Thoracic aorta (tissue), 2 donors: ENCODE data around the gene PSMG2. TPM values are rescaled to one million over a fixed set of nuclear protein-coding genes. Genes with fewer than 3 reads are reported as not detected.

ENCODE experiments used
- ATAC-seq: fragments of 150-250 bp; one replicate; pipeline ENCODE4 v1.8.0; 2017; ENCODE audit warnings: low read depth; ENCODE audit not compliant: insufficient number of reproducible peaks, low FRiP score
- DNase-seq: peaks from one replicate; pipeline ENCODE4 v3.0.0-alpha.2; 2020; ENCODE audit warnings: low spot score
- H3K27ac ChIP-seq, 2 donors: fragments of 200-600 bp; sonication (generic); 1 replicate in 1 of 2; 2 replicates in 1 of 2; pipeline ENCODE4 v1.5.1; 2016; ENCODE audit warnings: mild to moderate bottlenecking in 2 of 2, moderate library complexity in 2 of 2
- H3K27me3 ChIP-seq: fragments of 200-600 bp; sonication (generic); replicated peaks from 2 replicates; pipeline ENCODE4 v1.6.0; 2016; ENCODE audit warnings: mild to moderate bottlenecking; ENCODE audit not compliant: insufficient read depth
- H3K36me3 ChIP-seq: fragments of 200-600 bp; sonication (generic); one replicate; pipeline ENCODE4 v1.5.1; 2016
- H3K4me1 ChIP-seq, 2 donors: fragments of 200-600 bp; sonication (generic); 1 replicate in 1 of 2; 2 replicates in 1 of 2; pipeline versions ENCODE4 v1.5.1 to v1.6.0; 2016; ENCODE audit warnings: low read depth in 2 of 2, mild to moderate bottlenecking in 1 of 2; ENCODE audit not compliant: control insufficient read depth in 1 of 2
- H3K4me3 ChIP-seq: fragments of 200-600 bp; sonication (generic); 2 replicates; pipeline ENCODE4 v1.5.1; 2016; ENCODE audit warnings: mild to moderate bottlenecking
- H3K9me3 ChIP-seq: fragments of 200-600 bp; sonication (generic); 2 replicates; pipeline ENCODE4 v1.5.1; 2016
- total RNA-seq, 2 donors: library from RNA; depleted of rRNA; stranded (reverse); fragments of >200 nt; gene quantifications; one replicate each; pipeline versions ENCODE4 v1.1.0 to v1.2.3, GENCODE V29; 2016
- TF ChIP-seq, protein P1 (sequence below): fragments of 200-600 bp; sonication (generic); IDR thresholded peaks from one replicate; pipeline ENCODE4 v1.5.1; 2019; ENCODE audit warnings: antibody characterized with exemption

Gene PSMG2
- total RNA-seq, 2 donors from 2014 or later, result 64.6 to 65.9 TPM

DNA sequence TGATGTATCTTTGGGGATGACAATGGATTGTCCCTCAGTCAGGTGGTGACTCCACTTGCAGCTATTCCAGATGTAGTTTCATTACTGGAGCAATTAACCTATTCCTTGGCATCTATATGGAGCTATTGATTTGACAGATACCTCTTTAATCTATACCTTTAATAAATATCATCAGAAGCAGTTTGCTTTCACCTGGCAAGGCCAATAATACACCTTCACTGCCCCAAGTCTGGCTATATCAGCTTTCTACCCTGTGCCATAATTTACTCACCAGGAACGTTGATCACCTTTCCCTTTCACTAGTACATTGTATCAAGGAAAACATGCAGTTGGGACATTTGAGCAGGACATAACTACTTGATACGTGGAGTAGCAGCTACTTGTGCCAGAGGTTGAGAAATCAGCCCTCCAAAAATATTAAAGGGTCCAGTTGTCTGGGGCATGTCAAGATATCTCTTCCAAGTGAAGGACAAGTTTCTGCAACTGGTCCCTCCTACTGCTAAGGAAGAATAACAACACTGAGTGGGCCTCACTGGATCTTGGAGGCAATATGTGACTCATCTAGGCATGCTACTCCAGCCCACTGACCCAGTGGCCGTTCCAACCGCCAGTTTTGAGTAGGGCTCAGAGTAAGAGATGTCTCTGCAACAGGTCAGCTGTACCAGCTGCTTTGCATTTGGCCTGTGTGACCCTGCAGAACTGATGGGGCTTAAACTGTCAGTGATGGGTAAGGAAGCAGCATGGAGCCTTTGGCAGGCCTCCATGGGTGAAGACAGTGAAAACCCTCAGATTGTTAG, 67.0 kb downstream of the PSMG2 start:
- Histone ChIP-seq H3K27me3 (no peaks in the 10 kb centered on the region), H3K27ac (no peak overlapping the region), H3K4me1 (no peaks in the 10 kb centered on the region), H3K36me3 (no peaks in the 10 kb centered on the region), H3K4me3 (no peak overlapping the region), H3K9me3 (no peaks in the 10 kb centered on the region)
- TF ChIP-seq, protein P1, sequence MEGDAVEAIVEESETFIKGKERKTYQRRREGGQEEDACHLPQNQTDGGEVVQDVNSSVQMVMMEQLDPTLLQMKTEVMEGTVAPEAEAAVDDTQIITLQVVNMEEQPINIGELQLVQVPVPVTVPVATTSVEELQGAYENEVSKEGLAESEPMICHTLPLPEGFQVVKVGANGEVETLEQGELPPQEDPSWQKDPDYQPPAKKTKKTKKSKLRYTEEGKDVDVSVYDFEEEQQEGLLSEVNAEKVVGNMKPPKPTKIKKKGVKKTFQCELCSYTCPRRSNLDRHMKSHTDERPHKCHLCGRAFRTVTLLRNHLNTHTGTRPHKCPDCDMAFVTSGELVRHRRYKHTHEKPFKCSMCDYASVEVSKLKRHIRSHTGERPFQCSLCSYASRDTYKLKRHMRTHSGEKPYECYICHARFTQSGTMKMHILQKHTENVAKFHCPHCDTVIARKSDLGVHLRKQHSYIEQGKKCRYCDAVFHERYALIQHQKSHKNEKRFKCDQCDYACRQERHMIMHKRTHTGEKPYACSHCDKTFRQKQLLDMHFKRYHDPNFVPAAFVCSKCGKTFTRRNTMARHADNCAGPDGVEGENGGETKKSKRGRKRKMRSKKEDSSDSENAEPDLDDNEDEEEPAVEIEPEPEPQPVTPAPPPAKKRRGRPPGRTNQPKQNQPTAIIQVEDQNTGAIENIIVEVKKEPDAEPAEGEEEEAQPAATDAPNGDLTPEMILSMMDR, result no peak
- ATAC-seq (no peak), DNase-seq (no peak)

DNA sequence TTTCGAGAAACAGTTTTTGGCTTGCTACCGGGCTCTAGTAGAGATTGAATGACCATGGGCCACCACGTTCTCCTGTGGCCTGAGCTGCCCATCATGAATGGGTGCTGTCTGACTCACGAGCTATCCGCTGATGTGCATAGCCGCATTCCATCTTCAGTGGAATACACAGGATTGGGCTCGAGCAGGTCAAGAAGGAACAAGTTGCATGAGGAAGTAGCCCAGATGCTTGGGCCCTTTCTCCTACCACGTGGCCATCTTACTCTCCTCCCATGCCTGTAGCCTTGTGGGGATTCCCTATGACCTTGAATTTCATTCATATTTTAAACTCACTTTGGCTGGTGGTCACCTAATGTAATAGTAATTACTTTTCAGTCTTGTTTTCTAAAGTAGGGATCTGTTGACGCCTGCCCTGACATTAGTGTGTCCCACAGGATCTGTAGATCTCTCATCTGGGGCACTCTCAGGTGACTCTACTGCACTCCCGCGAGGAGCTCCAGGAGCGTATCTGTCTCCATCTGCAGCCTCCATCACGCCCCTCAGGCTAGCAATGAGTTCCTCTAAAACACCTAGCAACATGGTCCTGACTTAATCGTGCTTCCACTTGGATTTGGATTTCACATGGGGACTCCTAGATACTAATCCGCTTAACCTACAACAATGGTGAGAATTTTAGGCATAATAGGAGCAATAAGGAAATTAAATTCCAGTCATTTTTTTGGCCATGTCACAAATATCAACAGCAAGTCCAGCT, 67.8 kb downstream of the PSMG2 start:
- ATAC-seq, result no peak
- TF ChIP-seq, protein P1, result no peak
- H3K9me3 ChIP-seq, result no peaks in the 10 kb centered on the region
- H3K27ac ChIP-seq, result no peak overlapping the region
- H3K4me1 ChIP-seq, result no peaks in the 10 kb centered on the region
- no peak for DNase-seq
- H3K27me3 ChIP-seq, result no peaks in the 10 kb centered on the region
- H3K36me3 ChIP-seq, result no peaks in the 10 kb centered on the region
- no peak overlapping the region for H3K4me3 ChIP-seq

DNA sequence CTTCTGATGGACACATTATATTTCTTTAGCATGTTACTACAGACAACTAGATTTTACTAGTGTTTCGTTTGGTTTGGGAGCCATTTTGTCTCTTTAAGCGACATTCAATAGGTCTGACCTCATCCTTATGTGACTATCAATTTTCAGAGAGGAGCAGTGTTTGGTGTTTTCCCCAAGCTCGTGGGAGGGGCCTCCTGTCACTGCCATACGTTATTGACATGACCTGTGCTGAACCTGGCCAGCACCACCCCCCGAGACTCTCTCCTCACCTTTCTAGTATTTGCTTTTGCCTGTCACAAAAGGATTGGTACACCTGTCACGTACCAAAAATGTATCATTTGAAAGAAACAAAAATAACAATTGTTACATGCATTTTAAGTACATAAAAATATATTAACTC, 69.3 kb downstream of the PSMG2 start:
- H3K4me1 ChIP-seq, result no peaks in the 10 kb centered on the region
- H3K27ac ChIP-seq, result no peak overlapping the region
- no peak overlapping the region for H3K4me3 ChIP-seq
- no peak for ATAC-seq
- H3K27me3 ChIP-seq, result no peaks in the 10 kb centered on the region
- H3K9me3 ChIP-seq, result no peaks in the 10 kb centered on the region
- TF ChIP-seq, protein P1, result no peak
- H3K36me3 ChIP-seq, result no peaks in the 10 kb centered on the region
- DNase-seq, result no peak

DNA sequence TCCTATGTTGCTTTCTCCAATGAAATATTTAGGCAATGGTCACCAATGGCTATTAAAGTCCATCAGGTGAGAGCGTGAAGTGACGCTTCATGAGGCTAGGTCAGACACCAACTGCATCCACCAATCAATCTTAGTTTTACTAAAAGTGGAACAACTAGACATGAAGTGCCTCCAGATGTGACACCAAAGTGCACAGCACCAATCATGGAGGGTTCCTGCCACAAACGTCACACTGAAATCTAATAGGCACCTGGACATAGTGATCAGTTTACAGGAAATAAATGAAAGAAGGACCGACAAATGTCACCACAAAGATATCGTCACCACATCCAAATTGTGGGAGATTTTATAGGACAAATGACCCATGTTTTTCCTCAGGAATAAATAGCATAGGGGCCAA, 70.5 kb downstream of the PSMG2 start:
- Histone ChIP-seq H3K27ac (no peak overlapping the region), H3K27me3 (no peaks in the 10 kb centered on the region), H3K4me1 (no peaks in the 10 kb centered on the region), H3K36me3 (no peaks in the 10 kb centered on the region), H3K4me3 (no peak overlapping the region), H3K9me3 (no peaks in the 10 kb centered on the region)
- ATAC-seq (no peak), DNase-seq (no peak)
- TF ChIP-seq, protein P1, result no peak

DNA sequence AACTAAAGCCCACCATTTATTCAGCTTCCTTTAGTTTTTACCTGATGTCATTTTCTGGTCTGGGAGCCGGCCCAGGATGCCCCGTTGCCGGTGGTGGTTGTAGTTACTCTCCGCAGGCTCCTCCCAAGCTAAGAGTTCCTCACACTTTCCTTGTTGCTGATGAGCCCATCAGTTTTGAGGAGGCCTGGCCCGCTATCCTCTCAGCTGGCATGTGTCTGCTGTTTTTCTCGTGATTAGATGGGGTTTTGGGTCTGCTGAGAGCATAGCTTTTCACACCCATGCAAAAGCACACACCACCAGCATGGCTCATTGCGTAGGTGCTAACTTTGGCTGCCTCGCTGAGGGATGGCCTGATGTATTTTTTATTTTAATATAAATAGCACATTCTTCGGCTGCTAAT, 72.1 kb downstream of the PSMG2 start:
- H3K27ac ChIP-seq, result no peak overlapping the region
- no peak for DNase-seq
- TF ChIP-seq, protein P1, result no peak
- no peaks in the 10 kb centered on the region for H3K4me1 ChIP-seq
- ATAC-seq, result no peak
- no peaks in the 10 kb centered on the region for H3K9me3 ChIP-seq
- no peaks in the 10 kb centered on the region for H3K27me3 ChIP-seq
- H3K36me3 ChIP-seq, result no peaks in the 10 kb centered on the region
- no peak overlapping the region for H3K4me3 ChIP-seq
